HepG2 (cell line): ENCODE measurements around the gene LINGO3. TPM values are rescaled to one million over a fixed set of nuclear protein-coding genes. Genes with fewer than 3 reads are reported as not detected.

ENCODE experiments used
- ATAC-seq: fragments of 200-7000 bp; cut with Tn5 transposase; 3 replicates; pipeline ENCODE4 v1.9.1; 2020; ENCODE audit warnings: mild to moderate bottlenecking, moderate library complexity
- BruUV-seq: library from RNA; stranded (reverse); fragments of 400-500 nt; replicated peaks from 2 replicates; lab custom pipeline; 2021; lab: Mats Ljungman, UMichigan
- CTCF ChIA-PET: fragments of 300-600 bp; formaldehyde crosslinking; extraction: SDS; loops from one replicate; lab custom pipeline; 2021; ENCODE audit warnings: low total read pairs, inconsistent platforms, low intra/inter-chr PET ratio; lab: Yijun Ruan, JAX
- POLR2A ChIA-PET: fragments of 350-600 bp; sonication (Branson Sonifier 250); formaldehyde crosslinking; loops from one replicate; lab custom pipeline; 2020; ENCODE audit warnings: antibody characterized with exemption, inconsistent platforms; lab: Yijun Ruan, JAX
- DNase-seq: peaks from one replicate; pipeline ENCODE4 v3.0.0-alpha.2; 2015; ENCODE audit warnings: low spot score
- FAIRE-seq: peaks from 3 replicates; lab custom pipeline; 2011; peaks lifted over from hg19 to GRCh38; lab: Jason Lieb, UNC
- H2AFZ ChIP-seq: one replicate; pipeline ENCODE4 v1.6.1; 2011; ENCODE audit warnings: low read length, inconsistent platforms
- H3K27ac ChIP-seq: fragments of 300-600 bp; 3 replicates; pipeline ENCODE4 v1.8.0; 2011; ENCODE audit warnings: mixed run types, mild to moderate bottlenecking, mixed read lengths, low read length, inconsistent platforms; ENCODE audit not compliant: insufficient read depth; ENCODE audit errors: extremely low read length
- H3K27me3 ChIP-seq, 2 experiments: fragments of 200-600 bp in 1 of 2; 2 replicates in 1 of 2; 3 replicates in 1 of 2; pipeline versions ENCODE4 v1.6.0 to v1.8.0; 2011; ENCODE audit warnings: low read length in 2 of 2, mild to moderate bottlenecking in 2 of 2, moderate library complexity in 2 of 2, inconsistent platforms in 1 of 2; ENCODE audit not compliant: insufficient read depth in 2 of 2, control insufficient read depth in 1 of 2
- H3K36me3 ChIP-seq, 2 experiments: fragments of 200-600 bp in 1 of 2; replicated peaks in 1 of 2; 2 replicates in 1 of 2; 3 replicates in 1 of 2; pipeline versions ENCODE4 v1.5.1 to v1.8.0; 2011; ENCODE audit warnings: low read length in 2 of 2, inconsistent platforms in 1 of 2; ENCODE audit not compliant: insufficient read depth in 2 of 2, control insufficient read depth in 1 of 2
- H3K4me1 ChIP-seq: 2 replicates; pipeline ENCODE4 v1.5.1; 2012; ENCODE audit warnings: low read length, inconsistent platforms; ENCODE audit not compliant: insufficient read depth
- H3K4me2 ChIP-seq: 2 replicates; pipeline ENCODE4 v1.6.0; 2011; ENCODE audit warnings: low read depth, low read length, inconsistent platforms
- H3K4me3 ChIP-seq, 3 experiments: fragments of 200-600 bp in 1 of 3; sonication (generic), shearing (Covaris generic) in 1 of 3; replicated peaks in 1 of 3; 2 replicates each; pipeline ENCODE4 v1.5.1; 2011 to 2016; ENCODE audit warnings: low read length in 3 of 3, inconsistent platforms in 2 of 3, low read depth in 2 of 3, mild to moderate bottlenecking in 2 of 3, control low read depth in 1 of 3, mixed read lengths in 1 of 3; ENCODE audit not compliant: insufficient read depth in 1 of 3
- H3K79me2 ChIP-seq: one replicate; pipeline ENCODE4 v1.6.1; 2011; ENCODE audit warnings: low read length, inconsistent platforms; ENCODE audit not compliant: insufficient read depth
- H3K9ac ChIP-seq: 2 replicates; pipeline ENCODE4 v1.6.0; 2011; ENCODE audit warnings: mild to moderate bottlenecking, low read depth, low read length, inconsistent platforms; ENCODE audit not compliant: insufficient read depth
- H3K9me3 ChIP-seq: 2 replicates; pipeline ENCODE4 v1.5.1; 2012; ENCODE audit warnings: mild to moderate bottlenecking, low read length
- H4K20me1 ChIP-seq: 2 replicates; pipeline ENCODE4 v1.6.0; 2011; ENCODE audit warnings: inconsistent platforms, mild to moderate bottlenecking, low read length, moderate library complexity; ENCODE audit not compliant: insufficient read depth
- CENPT ChIP-seq: sonication (generic); formaldehyde crosslinking; IDR thresholded peaks from 2 replicates; pipeline ENCODE4 v1.8.0; 2022; ENCODE audit warnings: low read depth, mild to moderate bottlenecking, moderate library complexity, missing genetic modification reagents
- GATA4 ChIP-seq: sonication (generic); IDR thresholded peaks from 2 replicates; pipeline ENCODE4 v1.6.1; 2016; ENCODE audit warnings: antibody characterized with exemption, low read depth, borderline replicate concordance
- HHEX ChIP-seq: IDR thresholded peaks from 2 replicates; pipeline ENCODE4 v1.6.1; 2016; ENCODE audit warnings: control low read depth
- HMGXB4 ChIP-seq, 2 experiments: sonication (generic) in 1 of 2; formaldehyde crosslinking in 1 of 2; IDR thresholded peaks; 2 replicates each; pipeline versions ENCODE4 v1.4.0 to v1.6.1; 2018 to 2020; ENCODE audit warnings: missing genetic modification reagents in 2 of 2, borderline replicate concordance in 1 of 2, low read depth in 1 of 2, mild to moderate bottlenecking in 1 of 2, missing biosample characterization in 1 of 2
- MED1 ChIP-seq: sonication (generic); formaldehyde crosslinking; IDR thresholded peaks from 2 replicates; pipeline ENCODE4 v1.4.0; 2020; ENCODE audit warnings: missing genetic modification reagents
- POLR2A ChIP-seq, 2 experiments: IDR thresholded peaks; 2 replicates each; pipeline ENCODE4 v1.6.1; 2011; ENCODE audit warnings: low read depth in 2 of 2, low read length in 2 of 2, mild to moderate bottlenecking in 1 of 2, moderate library complexity in 1 of 2; ENCODE audit not compliant: insufficient read depth in 1 of 2
- ZNF34 ChIP-seq: sonication (generic); formaldehyde crosslinking; IDR thresholded peaks from 2 replicates; pipeline ENCODE4 v1.4.0; 2020; ENCODE audit warnings: mild to moderate bottlenecking, missing genetic modification reagents, borderline replicate concordance
- ZNF570 ChIP-seq: sonication (generic); formaldehyde crosslinking; IDR thresholded peaks from 2 replicates; pipeline ENCODE4 v1.4.0; 2020; ENCODE audit warnings: mild to moderate bottlenecking, missing genetic modification reagents, borderline replicate concordance
- WGBS: methylation state at CpG from one replicate; pipeline ENCODE4 v1.1.6; 2017; ENCODE audit warnings: low lambda C conversion rate; 5-methylcytosine and 5-hydroxymethylcytosine counted together
- in situ Hi-C: cut with HindIII; loops from 2 replicates; pipeline ENCODE4 v1.10.0; 2017; ENCODE audit warnings: low pct_unique_long_range_greater_than_20kb; ENCODE audit not compliant: extremely low pct_ligation_motif_present
- intact Hi-C: fragments of 100-400 bp; cut with micrococcal nuclease; formaldehyde crosslinking; loops from one replicate; pipeline ENCODE4 v1.10.0; 2022; ENCODE audit not compliant: unreplicated experiment
- polyA plus RNA-seq, 8 experiments: library from polyadenylated mRNA; depleted of rRNA in 3 of 8; stranded (reverse) in 7 of 8; unstranded in 1 of 8; fragments of >200 nt; fragmentation: Illumina TruSeq in 4 of 8; extraction: Trizol in 4 of 8; gene quantifications; 2 replicates each; pipeline versions ENCODE4 v1.2.1 to v1.2.3, GENCODE V29; 2011 to 2016; ENCODE audit warnings: low read depth in 4 of 8, missing spikeins in 1 of 8, mixed read lengths in 1 of 8; ENCODE audit not compliant: insufficient read depth in 1 of 8
- total RNA-seq, 5 experiments: library from RNA; depleted of rRNA; stranded (reverse); fragments of >200 nt; fragmentation: Illumina TruSeq; extraction: Trizol; gene quantifications; 2 replicates each; pipeline ENCODE4 v1.2.3, GENCODE V29; 2016; ENCODE audit warnings: low read depth in 1 of 5
- TF ChIP-seq, protein P1 (sequence below): sonication (generic); formaldehyde crosslinking; IDR thresholded peaks from 2 replicates; pipeline ENCODE4 v1.4.0; 2020; ENCODE audit warnings: missing genetic modification reagents

Gene LINGO3
- total and polyA plus RNA-seq, 2 of the 13 experiments (the other 11 are each of a cell fraction or from before 2014, with no cell fraction given), result not detected

- TF ChIP-seq, protein P1, sequence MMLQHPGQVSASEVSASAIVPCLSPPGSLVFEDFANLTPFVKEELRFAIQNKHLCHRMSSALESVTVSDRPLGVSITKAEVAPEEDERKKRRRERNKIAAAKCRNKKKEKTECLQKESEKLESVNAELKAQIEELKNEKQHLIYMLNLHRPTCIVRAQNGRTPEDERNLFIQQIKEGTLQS, result no peak
- TF ChIP-seq ZNF34 (CRISPR knock-in tag) (no peak), CENPT (CRISPR knock-in tag) (no peak), GATA4 (no peak), POLR2A (IDR thresholded peaks at IDR 0.05; ENCODE audit: insufficient read depth in 1 of 2, low read depth in 2 of 2, low read length in 2 of 2) (no peak), MED1 (CRISPR knock-in tag) (no peak), ZNF570 (CRISPR knock-in tag) (no peak)
Measured at GRCh38 chr19:2330255-2330631, 22.3 kb upstream of the LINGO3 start (continued).

DNA sequence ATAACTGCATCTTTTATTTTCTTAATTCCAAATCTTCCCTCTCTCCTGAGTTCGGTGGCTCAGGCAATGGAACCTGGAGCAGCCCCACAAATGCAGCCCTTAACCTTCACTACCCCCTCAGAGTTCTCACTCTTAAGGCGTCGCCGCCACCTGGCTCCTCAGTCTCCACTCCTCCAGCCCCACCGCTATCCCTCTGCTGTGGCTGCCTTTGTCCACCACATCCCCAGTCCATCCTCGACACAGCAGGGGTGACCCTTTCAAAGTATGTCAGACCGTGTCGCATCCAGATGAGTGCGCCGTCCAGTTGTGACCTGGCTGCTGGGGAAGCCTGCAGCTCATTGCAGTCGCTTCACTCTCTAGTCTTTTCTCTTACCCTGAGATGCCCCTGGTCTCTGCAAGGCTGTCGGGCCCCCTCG lies 21.6 kb upstream of the LINGO3 start:
- peak overlapping the region; percentile 82 for H3K27ac ChIP-seq
- peak; percentile 31 for ATAC-seq
- H3K27me3 ChIP-seq, result no peaks in the 10 kb centered on the region; a peak in 1 of 5 replicates
- H4K20me1 ChIP-seq, result 0 out of 2 replicates have a peak, but pooled peaks cover 2% of the 10 kb centered on the region
- H3K4me1 ChIP-seq, result peaks cover 64% of the 10 kb centered on the region
- no peak overlapping the region for H2AFZ ChIP-seq
- TF ChIP-seq HHEX (CRISPR knock-in tag), result no peak
- TF ChIP-seq HMGXB4 (CRISPR knock-in tag; IDR thresholded peaks at IDR 0.05; ENCODE audit: borderline replicate concordance in 1 of 2, low read depth in 1 of 2), result 0 out of 4 replicates have a peak, but pooled peaks of 1 of the 2 experiments have one; percentile 12
- TF ChIP-seq, all 625 proteins: peak for 1
- POLR2A ChIA-PET, result interaction anchor here (1.7 to 3.4 kb wide), 2 partner anchors 64 to 98 kb away, joined by 6 to 35 read pairs; partner anchors contain the start of gene TIMM13
- no TSS peak for BruUV-seq
- 9% methylated on average over 13 of the region's 13 CpGs for WGBS
- Histone ChIP-seq H3K4me2 (peak overlapping the region; percentile 95), H3K79me2 (peaks cover 38% of the 10 kb centered on the region), H3K4me3 (peak overlapping the region; percentile 87 to 94 (median 89)), H3K9ac (peak overlapping the region; percentile 97), H3K36me3 (peaks cover 6 to 18% of the 10 kb centered on the region in 2 experiments; a peak in 3 of 5 replicates), H3K9me3 (no peaks in the 10 kb centered on the region)
- CTCF ChIA-PET, result no interaction called here
- in situ Hi-C loops (no loop called here), intact Hi-C loops (no loop called here)
- no peak for FAIRE-seq
- no peak for DNase-seq
